T-helper 1 cell treated with Interleukin-12 subunit alpha and Interleukin-12 subunit beta and Interleukin-4 antibody, amounts not matched to agents 30 μg/mL and 1 μg/mL, for 36 hours (primary cell): Measurements from ENCODE around the gene XYLT1.
"Not testable (repeated sequence)": the region's sequence is repeated elsewhere in the genome, so short reads cannot be mapped to it uniquely, and the experiment has no call there.

ENCODE experiments used
- H3K27ac Mint-ChIP-seq: one replicate; pipeline ENCODE4 v1.8.0; 2021; ENCODE audit warnings: mild to moderate bottlenecking, mixed read lengths
- H3K27me3 Mint-ChIP-seq: one replicate; pipeline ENCODE4 v1.8.0; 2021; ENCODE audit warnings: low read depth, mixed read lengths
- H3K36me3 Mint-ChIP-seq: one replicate; pipeline ENCODE4 v1.8.0; 2021; ENCODE audit warnings: low read depth, mixed read lengths
- H3K4me1 Mint-ChIP-seq: one replicate; pipeline ENCODE4 v1.8.0; 2021; ENCODE audit warnings: low read depth, mixed read lengths
- H3K4me3 Mint-ChIP-seq: one replicate; pipeline ENCODE4 v1.8.0; 2021; ENCODE audit warnings: mild to moderate bottlenecking, moderate library complexity, mixed read lengths
- H3K9me3 Mint-ChIP-seq: one replicate; pipeline ENCODE4 v1.8.0; 2021; ENCODE audit warnings: mixed read lengths

The XYLT1 gene

DNA sequence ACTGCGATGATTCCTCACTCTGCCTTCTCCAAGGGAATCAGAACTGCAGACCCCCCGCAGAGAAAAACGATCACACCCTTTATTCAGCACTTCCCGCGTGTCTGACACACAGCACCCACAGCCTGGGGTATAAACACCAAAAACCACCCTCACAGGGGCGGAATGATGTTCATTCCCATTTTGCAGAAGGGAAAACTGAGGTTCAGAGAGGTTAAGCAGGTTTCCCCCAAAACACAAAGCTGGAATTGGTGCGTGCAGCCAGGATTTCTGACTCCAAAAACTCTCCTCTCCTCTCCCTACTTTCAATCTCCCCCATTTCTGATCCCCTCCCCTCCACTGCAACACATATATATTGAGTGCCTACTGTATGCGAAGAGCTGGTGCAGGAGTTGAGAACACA is 55.8 kb downstream of the XYLT1 start:
- H3K4me1 Mint-ChIP-seq = peaks cover 46% of the 10 kb centered on the region
- no peaks in the 10 kb centered on the region for H3K27me3 Mint-ChIP-seq
- no peak overlapping the region for H3K4me3 Mint-ChIP-seq
- H3K36me3 Mint-ChIP-seq = peaks cover 23% of the 10 kb centered on the region
- peaks cover 8% of the 10 kb centered on the region for H3K9me3 Mint-ChIP-seq
- H3K27ac Mint-ChIP-seq = no peak overlapping the region

DNA sequence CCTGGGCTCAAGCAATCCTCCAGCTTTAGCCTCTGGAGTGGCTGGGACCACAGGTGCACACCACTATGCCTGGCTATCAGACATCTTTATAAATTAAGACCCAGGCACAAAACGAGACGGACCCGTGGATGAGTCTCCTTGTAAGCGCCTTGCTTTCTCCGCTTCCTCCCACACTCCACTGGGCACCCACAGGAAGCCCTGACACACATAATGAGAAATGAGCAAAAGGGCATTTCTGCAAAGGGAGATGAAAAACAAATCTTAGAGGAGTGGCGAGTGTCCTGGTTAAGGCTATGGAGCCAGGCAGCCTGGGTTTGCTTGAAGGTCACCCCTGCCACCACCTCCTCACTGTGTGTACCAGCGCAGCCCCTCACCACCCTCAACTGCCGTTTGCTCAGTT is 56.3 kb downstream of the XYLT1 start:
- peak overlapping the region; percentile 3 for H3K4me3 Mint-ChIP-seq
- no peaks in the 10 kb centered on the region for H3K27me3 Mint-ChIP-seq
- H3K27ac Mint-ChIP-seq = peak overlapping the region; percentile 26
- peaks cover 46% of the 10 kb centered on the region for H3K4me1 Mint-ChIP-seq
- H3K9me3 Mint-ChIP-seq = peaks cover 8% of the 10 kb centered on the region
- peaks cover 23% of the 10 kb centered on the region for H3K36me3 Mint-ChIP-seq

DNA sequence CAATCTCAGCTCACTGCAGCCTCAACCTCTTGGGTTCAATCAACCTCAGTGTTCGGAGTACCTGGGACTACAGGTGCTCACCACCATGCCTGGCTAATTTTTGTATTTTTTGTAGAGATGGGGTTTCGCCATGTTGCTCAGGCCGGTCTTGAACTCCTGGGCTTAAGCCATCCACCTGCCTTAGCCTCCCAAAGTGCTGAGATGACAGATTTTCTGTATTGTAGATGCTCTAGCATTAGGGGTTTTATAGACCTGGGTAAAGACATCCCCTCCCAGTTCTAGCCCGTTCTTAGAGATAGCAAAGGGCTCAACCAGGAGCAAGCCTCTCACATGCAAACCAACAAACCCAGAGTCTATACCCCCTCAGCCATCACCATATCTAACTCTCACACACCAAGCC is 57.3 kb downstream of the XYLT1 start:
- H3K4me1 Mint-ChIP-seq = peaks cover 46% of the 10 kb centered on the region
- no peaks in the 10 kb centered on the region for H3K27me3 Mint-ChIP-seq
- peaks cover 22% of the 10 kb centered on the region for H3K36me3 Mint-ChIP-seq
- no peak overlapping the region for H3K27ac Mint-ChIP-seq
- H3K4me3 Mint-ChIP-seq = no peak overlapping the region
- H3K9me3 Mint-ChIP-seq = peaks cover 8% of the 10 kb centered on the region

DNA sequence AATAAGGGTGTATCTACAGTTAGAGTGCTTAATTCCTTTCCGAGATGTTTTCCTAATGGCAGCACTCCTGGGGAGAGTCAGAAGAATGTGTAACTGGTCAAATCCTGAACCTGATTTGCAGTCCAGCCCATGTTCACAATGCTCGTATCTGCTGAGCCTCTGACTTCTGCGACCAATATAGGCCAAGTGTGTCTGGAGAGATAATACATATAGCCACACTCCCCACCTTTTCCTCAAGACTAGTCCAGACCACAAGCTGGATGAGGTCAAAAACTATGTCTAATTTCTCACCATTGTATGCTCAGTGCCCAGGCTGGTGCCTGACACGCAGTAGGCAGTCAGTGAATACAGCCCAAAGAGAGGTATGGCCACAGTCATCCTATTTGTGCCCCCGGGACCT is 58.0 kb downstream of the XYLT1 start:
- H3K4me1 Mint-ChIP-seq = peaks cover 44% of the 10 kb centered on the region
- H3K27me3 Mint-ChIP-seq = no peaks in the 10 kb centered on the region
- H3K27ac Mint-ChIP-seq = peak overlapping the region; percentile 53
- peaks cover 5% of the 10 kb centered on the region for H3K9me3 Mint-ChIP-seq
- H3K36me3 Mint-ChIP-seq = peaks cover 20% of the 10 kb centered on the region
- H3K4me3 Mint-ChIP-seq = no peak overlapping the region

DNA sequence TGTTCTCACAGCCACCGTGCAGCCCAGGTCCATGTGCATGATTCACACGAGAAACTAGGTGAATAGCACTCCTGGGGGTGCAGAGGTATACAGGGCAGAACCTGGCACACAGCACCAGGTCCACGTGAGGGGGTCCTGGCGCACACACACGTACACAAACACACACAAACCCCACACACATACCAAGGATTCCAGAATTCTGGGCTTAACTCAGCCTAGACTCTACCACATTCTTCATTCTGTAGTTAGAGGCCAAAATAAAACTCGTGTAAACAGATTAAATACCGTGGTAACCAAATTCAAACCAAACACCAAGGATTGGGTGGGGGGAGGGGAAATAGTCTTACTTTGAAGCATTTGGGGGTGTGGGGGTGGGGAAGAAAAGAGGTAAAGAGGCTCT is 58.5 kb downstream of the XYLT1 start:
- Mint-ChIP-seq H3K4me1 (peaks cover 38% of the 10 kb centered on the region), H3K27me3 (no peaks in the 10 kb centered on the region), H3K9me3 (peaks cover 4% of the 10 kb centered on the region), H3K36me3 (peaks cover 17% of the 10 kb centered on the region), H3K4me3 (no peak overlapping the region), H3K27ac (no peak overlapping the region)

DNA sequence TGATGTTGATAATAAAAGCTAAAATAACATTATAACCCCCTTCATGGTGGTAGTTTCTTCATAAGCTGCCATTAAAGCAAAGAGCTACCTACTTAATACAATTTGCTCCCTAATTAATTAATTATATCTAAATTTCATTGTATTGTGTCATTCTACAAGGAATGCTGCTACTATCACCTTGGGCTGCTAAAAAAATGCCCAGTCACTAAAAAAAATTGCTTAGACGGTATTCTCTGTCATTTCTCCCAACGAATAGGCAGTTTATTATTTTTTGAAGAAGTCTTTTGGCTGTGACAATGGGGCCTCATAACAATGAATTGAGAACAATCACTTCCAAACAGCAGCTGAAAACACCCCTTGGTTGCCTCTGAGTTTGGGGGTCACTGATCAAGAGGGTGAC is 59.5 kb downstream of the XYLT1 start:
- no peak overlapping the region for H3K4me3 Mint-ChIP-seq
- H3K4me1 Mint-ChIP-seq = peaks cover 33% of the 10 kb centered on the region

DNA sequence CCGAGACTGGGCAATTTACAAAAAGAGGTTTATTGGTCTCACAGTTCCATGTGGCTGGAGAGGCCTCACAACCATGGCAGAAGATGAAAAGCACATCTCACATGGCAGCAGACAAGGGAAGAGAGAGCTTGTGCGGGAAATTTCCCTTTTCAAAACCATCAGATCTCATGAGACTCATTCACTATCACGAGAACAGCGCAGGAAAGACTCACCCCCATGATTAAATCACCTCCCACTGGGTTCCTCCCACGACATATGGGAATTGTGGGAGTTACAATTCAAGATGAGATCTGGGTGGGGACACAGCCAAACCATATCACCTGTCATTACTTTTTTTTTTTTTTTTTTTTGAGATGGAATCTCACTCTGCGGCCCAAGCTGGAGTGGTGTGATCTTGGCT is 60.4 kb downstream of the XYLT1 start:
- peaks cover 30% of the 10 kb centered on the region for H3K4me1 Mint-ChIP-seq
- not testable (repeated sequence) for H3K27ac Mint-ChIP-seq, H3K4me3 Mint-ChIP-seq, H3K27me3 Mint-ChIP-seq, H3K9me3 Mint-ChIP-seq
- H3K36me3 Mint-ChIP-seq = peaks cover 17% of the 10 kb centered on the region

More for the DNA sequence above, 59.5 kb downstream of the XYLT1 start:
- Mint-ChIP-seq H3K36me3 (peaks cover 17% of the 10 kb centered on the region), H3K27ac (no peak overlapping the region), H3K27me3 (no peaks in the 10 kb centered on the region), H3K9me3 (peaks cover 4% of the 10 kb centered on the region)

DNA sequence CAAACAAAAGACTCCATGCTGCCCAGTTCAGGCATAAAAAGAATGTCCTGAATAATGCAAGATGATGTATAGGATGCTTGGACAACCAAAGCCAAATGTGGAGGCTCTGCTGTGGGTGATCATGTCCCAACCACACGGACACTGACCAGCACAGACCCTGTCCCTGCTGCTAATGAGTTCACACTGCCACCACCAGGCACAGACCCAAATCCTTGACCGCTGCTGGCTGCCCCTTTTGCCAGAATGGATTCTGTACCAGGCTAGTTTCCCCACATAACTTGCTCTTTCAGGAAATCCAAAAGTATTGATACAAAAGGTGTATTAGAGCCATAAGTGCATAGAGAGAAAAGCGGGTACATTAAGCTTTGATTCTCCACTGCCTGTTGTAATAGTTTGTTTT is 60.9 kb downstream of the XYLT1 start:
- Mint-ChIP-seq H3K36me3 (peaks cover 17% of the 10 kb centered on the region), H3K4me1 (peaks cover 27% of the 10 kb centered on the region), H3K4me3 (no peak overlapping the region), H3K9me3 (peaks cover 4% of the 10 kb centered on the region), H3K27ac (no peak overlapping the region), H3K27me3 (no peaks in the 10 kb centered on the region)

DNA sequence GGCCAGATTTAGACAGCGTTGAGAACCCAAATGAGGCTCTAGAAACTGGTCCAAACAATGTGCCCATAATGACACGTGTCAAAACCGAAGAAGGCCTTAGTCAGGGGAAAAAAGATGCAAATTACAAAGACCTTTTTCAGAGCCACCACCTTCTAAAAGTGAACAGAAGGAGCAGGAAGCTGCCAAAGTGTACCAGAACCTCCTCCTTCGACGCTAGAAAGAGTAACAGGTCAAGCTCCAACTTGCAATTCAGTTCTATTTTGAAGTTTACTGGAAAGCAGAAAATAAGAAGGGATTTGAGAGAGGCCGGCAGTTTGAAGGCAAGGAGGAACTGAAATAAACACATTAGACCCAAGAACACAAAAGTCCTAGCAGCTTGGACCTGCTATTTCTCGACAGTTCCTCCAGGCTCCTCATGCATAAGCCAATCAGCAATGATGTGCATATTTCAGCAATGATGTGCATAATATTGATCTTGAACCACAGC is 61.8 kb downstream of the XYLT1 start:
- peaks cover 23% of the 10 kb centered on the region for H3K4me1 Mint-ChIP-seq
- no peaks in the 10 kb centered on the region for H3K27me3 Mint-ChIP-seq
- H3K9me3 Mint-ChIP-seq = peaks cover 4% of the 10 kb centered on the region
- no peak overlapping the region for H3K4me3 Mint-ChIP-seq
- peak overlapping the region; percentile 6 for H3K27ac Mint-ChIP-seq
- H3K36me3 Mint-ChIP-seq = peaks cover 17% of the 10 kb centered on the region

DNA sequence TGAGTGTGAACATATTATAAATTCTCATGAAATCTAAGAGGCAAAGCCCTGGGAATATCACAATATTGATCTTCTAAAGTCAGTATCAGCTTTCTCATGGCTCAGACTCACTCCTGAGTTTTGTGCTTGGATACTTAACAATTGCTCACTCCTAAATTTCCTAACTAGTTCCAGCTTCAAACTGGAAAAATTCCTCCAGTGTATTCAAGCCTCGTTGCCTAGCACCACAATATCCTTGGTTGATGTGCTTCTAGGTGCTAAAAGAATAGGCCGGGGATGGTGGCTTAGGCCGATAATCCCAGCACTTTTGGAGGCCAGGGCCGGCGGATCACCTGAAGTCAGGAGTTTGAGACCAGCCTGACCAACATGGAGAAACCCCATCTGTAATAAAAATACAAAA is 62.5 kb downstream of the XYLT1 start:
- Mint-ChIP-seq H3K9me3 (peaks cover 4% of the 10 kb centered on the region), H3K27me3 (no peaks in the 10 kb centered on the region), H3K36me3 (peaks cover 14% of the 10 kb centered on the region), H3K4me3 (no peak overlapping the region), H3K4me1 (peaks cover 21% of the 10 kb centered on the region), H3K27ac (no peak overlapping the region)

DNA sequence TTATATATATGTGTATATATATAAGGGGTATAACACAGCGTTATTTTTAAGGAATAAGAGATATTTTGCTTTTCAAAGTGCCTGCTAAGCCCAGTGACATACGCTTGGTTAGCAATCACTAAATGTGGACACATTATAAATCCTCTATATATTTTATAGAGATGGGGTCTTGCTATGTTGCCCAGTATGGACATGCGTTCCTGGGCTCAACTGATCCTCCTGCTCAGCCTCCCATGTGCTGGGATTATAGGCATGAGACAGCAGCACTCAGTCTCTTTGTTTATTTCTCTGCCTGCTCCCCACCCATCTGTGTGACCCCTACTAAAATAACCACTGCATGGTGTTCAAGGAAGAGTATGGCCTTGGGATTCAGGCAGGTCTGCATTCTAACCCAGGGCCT is 63.4 kb downstream of the XYLT1 start:
- Mint-ChIP-seq H3K27ac (no peak overlapping the region), H3K9me3 (peaks cover 4% of the 10 kb centered on the region), H3K4me3 (no peak overlapping the region), H3K4me1 (peaks cover 18% of the 10 kb centered on the region), H3K27me3 (no peaks in the 10 kb centered on the region), H3K36me3 (peaks cover 14% of the 10 kb centered on the region)

DNA sequence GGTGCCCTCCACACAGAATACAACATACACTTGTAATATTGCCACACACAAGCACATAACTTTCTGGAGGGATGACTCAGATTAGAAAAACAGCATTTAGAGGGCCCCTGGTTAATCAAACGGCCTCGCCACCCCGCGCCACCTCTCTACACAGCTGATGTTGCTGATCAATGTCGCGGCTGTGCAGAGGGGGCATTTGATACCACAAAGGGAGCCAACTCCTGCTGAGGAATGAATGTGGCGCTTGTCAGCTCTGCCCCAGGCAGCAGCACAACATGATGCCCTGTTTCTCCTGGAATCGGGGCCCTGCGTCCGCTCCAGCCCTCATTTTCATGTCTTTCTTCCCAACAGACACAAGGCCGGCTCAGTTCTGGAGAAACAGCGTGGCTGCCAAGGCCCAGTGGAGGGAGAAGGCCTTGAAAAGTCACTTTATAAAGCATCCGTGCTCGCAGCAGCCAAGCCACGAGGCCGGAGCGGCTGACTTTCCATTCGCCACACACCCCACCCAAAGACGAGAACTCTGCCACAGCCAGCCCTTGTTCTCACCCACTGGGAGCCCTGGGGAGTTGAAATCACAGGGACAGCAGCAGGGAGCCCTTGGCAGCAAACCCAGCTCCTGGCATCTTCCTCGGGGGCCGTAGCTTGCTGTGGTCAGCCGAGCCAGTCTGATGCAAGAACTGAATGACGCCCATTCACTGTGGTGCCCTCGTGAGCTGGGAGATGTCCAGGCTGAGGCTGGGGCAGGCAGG is 65.6 kb downstream of the XYLT1 start:
- Mint-ChIP-seq H3K27ac (no peak overlapping the region), H3K27me3 (no peaks in the 10 kb centered on the region), H3K4me1 (peaks cover 12% of the 10 kb centered on the region), H3K9me3 (peaks cover 2% of the 10 kb centered on the region), H3K4me3 (no peak overlapping the region), H3K36me3 (peaks cover 11% of the 10 kb centered on the region)

DNA sequence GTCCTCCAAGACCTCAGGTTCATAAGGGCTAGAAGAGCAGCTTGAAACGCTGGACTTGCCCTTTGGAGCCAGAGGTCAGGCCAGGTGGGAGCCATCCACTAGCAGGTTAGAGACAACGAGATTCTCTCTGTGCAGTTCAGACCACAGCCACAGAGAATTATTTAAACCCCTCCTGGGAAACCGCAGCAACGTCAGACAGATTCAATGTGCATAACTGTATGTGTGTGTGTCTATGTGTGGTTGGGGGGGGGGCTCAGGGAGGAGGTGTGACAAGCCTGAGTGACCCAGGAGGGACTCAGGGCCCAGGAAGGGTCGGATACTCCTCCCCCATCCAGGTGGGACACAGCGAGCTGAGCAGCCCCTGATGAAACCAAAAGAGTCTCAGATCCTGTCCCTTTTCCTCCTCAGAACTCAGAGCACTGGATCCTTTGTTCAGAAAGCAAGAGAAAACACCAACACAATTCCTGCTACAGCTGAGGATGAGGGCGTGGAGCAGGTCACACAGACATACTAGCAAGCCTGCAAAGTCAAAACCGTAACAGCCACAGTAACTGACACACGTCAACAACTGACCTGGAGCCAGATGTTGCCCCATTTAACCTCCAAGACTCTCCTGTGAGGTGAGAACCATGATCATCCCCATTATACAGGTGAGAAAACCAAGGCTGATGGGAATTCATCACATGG is 66.8 kb downstream of the XYLT1 start:
- H3K27ac Mint-ChIP-seq = no peak overlapping the region
- no peak overlapping the region for H3K4me3 Mint-ChIP-seq
- no peaks in the 10 kb centered on the region for H3K9me3 Mint-ChIP-seq
- H3K27me3 Mint-ChIP-seq = no peaks in the 10 kb centered on the region
- peaks cover 8% of the 10 kb centered on the region for H3K36me3 Mint-ChIP-seq
- peaks cover 9% of the 10 kb centered on the region for H3K4me1 Mint-ChIP-seq

DNA sequence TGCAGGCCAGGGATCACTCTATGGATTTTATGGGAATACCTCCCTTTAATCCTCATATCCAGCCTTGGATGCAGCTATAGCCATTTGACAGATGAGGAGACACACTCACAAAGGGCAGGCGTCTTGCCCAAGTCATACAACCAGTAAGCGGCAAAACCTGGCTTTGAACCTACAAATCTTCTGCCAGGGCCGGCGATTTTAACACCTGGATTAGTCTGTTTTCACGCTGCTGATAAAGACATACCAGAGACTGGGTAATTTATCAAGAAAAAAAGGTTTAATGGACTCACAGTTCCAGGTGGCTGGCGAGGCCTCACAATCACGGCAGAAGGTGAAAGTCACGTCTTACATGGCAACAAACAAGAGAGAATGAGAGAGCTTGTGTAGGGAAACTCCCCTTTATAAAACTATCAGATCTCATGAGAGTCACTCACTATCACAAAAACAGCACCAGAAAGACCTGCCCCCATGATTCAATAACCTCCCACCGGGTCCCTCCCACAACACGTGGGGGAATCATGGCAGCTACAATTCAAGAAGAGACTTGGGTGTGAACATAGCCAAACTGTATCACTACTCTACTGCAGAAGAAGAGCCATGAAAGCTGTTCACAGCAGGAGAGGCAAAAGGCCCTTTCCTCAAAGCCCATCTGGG is 67.5 kb downstream of the XYLT1 start:
- peaks cover 9% of the 10 kb centered on the region for H3K4me1 Mint-ChIP-seq
- no peak overlapping the region for H3K27ac Mint-ChIP-seq
- H3K27me3 Mint-ChIP-seq = no peaks in the 10 kb centered on the region
- peaks cover 7% of the 10 kb centered on the region for H3K36me3 Mint-ChIP-seq
- no peaks in the 10 kb centered on the region for H3K9me3 Mint-ChIP-seq
- no peak overlapping the region for H3K4me3 Mint-ChIP-seq

DNA sequence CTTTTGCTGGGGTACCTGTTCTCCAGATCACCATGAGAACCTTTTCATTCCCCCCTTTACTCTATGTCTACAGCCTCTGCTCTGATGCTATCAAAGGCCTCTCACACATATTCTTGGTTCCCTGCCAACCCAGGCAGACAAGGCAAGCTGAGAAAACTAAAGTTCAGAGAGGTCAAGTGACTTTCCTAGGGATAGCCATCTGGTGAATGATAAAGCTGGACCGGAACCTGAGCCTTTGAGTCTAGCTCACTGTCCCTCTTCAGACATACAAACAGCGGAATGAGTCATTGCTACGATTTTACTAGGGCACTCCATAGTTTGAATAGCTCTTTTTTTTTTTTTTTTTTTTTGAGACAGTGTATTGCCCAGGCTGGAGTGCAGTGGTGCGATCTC is 73.3 kb downstream of the XYLT1 start:
- no peak overlapping the region for H3K27ac Mint-ChIP-seq
- no peaks in the 10 kb centered on the region for H3K27me3 Mint-ChIP-seq
- H3K9me3 Mint-ChIP-seq = no peaks in the 10 kb centered on the region
- H3K36me3 Mint-ChIP-seq = peaks cover 19% of the 10 kb centered on the region
- peaks cover 21% of the 10 kb centered on the region for H3K4me1 Mint-ChIP-seq
- H3K4me3 Mint-ChIP-seq = no peak overlapping the region
